ENCODE measurements around the gene DNAJB6.

GRCh38 chr7:157295338-157295737 is 41.5 kb upstream of the DNAJB6 start:
- TF ChIP-seq, protein P1, sequence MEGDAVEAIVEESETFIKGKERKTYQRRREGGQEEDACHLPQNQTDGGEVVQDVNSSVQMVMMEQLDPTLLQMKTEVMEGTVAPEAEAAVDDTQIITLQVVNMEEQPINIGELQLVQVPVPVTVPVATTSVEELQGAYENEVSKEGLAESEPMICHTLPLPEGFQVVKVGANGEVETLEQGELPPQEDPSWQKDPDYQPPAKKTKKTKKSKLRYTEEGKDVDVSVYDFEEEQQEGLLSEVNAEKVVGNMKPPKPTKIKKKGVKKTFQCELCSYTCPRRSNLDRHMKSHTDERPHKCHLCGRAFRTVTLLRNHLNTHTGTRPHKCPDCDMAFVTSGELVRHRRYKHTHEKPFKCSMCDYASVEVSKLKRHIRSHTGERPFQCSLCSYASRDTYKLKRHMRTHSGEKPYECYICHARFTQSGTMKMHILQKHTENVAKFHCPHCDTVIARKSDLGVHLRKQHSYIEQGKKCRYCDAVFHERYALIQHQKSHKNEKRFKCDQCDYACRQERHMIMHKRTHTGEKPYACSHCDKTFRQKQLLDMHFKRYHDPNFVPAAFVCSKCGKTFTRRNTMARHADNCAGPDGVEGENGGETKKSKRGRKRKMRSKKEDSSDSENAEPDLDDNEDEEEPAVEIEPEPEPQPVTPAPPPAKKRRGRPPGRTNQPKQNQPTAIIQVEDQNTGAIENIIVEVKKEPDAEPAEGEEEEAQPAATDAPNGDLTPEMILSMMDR (IDR thresholded peaks at IDR 0.05; ENCODE audit: insufficient read depth, low read length, poor library complexity, severe bottlenecking) = no peak
- no peak for TF ChIP-seq EZH2phosphoT487 (conservative IDR thresholded peaks at IDR 0.05; ENCODE audit: low read length)
